Prostate gland (tissue), 2 donors: ENCODE results near the gene H19. TPM values are rescaled to one million over a fixed set of nuclear protein-coding genes. Genes with fewer than 3 reads are reported as not detected.

Experiments used
- DNase-seq: peaks from one replicate; pipeline ENCODE4 v3.0.0-alpha.2; 2019; ENCODE audit warnings: low spot score
- H3K27ac ChIP-seq, 2 donors: fragments of 200-600 bp; sonication (generic); 2 replicates each; pipeline ENCODE4 v1.5.1; 2017 to 2019
- H3K27me3 ChIP-seq: fragments of 200-600 bp; sonication (generic); replicated peaks from 2 replicates; pipeline ENCODE4 v1.5.1; 2019; ENCODE audit not compliant: insufficient read depth
- H3K36me3 ChIP-seq, 2 donors: fragments of 200-600 bp; sonication (generic); 1 replicate in 1 of 2; 2 replicates in 1 of 2; pipeline versions ENCODE4 v1.5.1 to v1.8.1; 2017 to 2019
- H3K4me1 ChIP-seq: fragments of 200-600 bp; sonication (generic); replicated peaks from 2 replicates; pipeline ENCODE4 v1.5.1; 2019
- H3K4me3 ChIP-seq, 2 donors: fragments of 200-600 bp; sonication (generic); 2 replicates each; pipeline ENCODE4 v1.5.1; 2017 to 2019
- H3K9me3 ChIP-seq: fragments of 200-600 bp; sonication (generic); 2 replicates; pipeline ENCODE4 v1.5.1; 2017
- CTCF ChIP-seq, 4 experiments: fragments of 200-600 bp in 2 of 4; fragments of 450-650 bp in 2 of 4; sonication (generic) in 2 of 4; IDR thresholded peaks; 1 replicate in 3 of 4; 2 replicates in 1 of 4; pipeline ENCODE4 v1.5.1; 2016 to 2019; ENCODE audit warnings: antibody characterized with exemption in 4 of 4, mild to moderate bottlenecking in 2 of 4, moderate library complexity in 2 of 4
- POLR2A ChIP-seq: fragments of 450-650 bp; IDR thresholded peaks from one replicate; pipeline ENCODE4 v1.6.1; 2016; ENCODE audit warnings: antibody characterized with exemption, mild to moderate bottlenecking
- POLR2AphosphoS5 ChIP-seq: sonication (generic); formaldehyde crosslinking; IDR thresholded peaks from one replicate; pipeline ENCODE4 v1.6.1; 2017; ENCODE audit warnings: antibody characterized with exemption
- WGBS: methylation state at CpG from one replicate; pipeline ENCODE4 v1.1.5; 2018; 5-methylcytosine and 5-hydroxymethylcytosine counted together
- intact Hi-C: fragments of 100-400 bp; cut with DNase I; formaldehyde crosslinking; loops from one replicate; pipeline ENCODE4 v1.14.2; 2022
- total RNA-seq, 2 donors: library from RNA; depleted of rRNA; stranded (reverse); fragments of >200 nt; gene quantifications; one replicate each; pipeline ENCODE4 v1.1.0, GENCODE V29; 2016

The H19 gene
- total RNA-seq, 2 donors from 2014 or later: 126 to 163 TPM

DNA sequence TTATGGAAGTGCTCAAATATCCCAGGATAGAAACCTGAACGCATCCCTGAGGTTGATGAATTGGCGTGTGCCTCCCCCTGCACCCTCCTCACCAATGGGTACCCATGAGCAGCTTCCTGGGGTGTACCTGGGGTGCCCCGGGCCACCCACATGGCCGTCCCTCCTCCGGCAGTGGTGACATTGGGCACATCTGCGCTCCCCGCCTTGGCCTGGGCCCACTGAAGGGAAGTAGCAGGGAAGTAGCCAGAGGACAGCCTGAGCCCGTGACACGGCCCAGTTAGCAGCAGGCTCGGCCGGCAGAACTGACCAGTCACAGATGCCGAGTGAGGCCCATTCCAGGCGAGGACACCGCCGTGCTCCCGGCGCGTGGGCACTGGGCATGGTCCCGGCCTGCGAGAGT, 33.8 kb downstream of the H19 start:
- TF ChIP-seq POLR2A: no peak
- TF ChIP-seq POLR2AphosphoS5: no peak
- no peak for TF ChIP-seq CTCF (IDR thresholded peaks at IDR 0.05)
- Histone ChIP-seq H3K36me3 (no peaks in the 10 kb centered on the region), H3K27me3 (no peaks in the 10 kb centered on the region), H3K4me3 (no peak overlapping the region), H3K9me3 (no peaks in the 10 kb centered on the region), H3K4me1 (no peaks in the 10 kb centered on the region), H3K27ac (no peak overlapping the region)
- no CpG with 5 or more reads among the region's 20 CpGs for WGBS
- no peak for DNase-seq
- intact Hi-C loops: no loop called here

DNA sequence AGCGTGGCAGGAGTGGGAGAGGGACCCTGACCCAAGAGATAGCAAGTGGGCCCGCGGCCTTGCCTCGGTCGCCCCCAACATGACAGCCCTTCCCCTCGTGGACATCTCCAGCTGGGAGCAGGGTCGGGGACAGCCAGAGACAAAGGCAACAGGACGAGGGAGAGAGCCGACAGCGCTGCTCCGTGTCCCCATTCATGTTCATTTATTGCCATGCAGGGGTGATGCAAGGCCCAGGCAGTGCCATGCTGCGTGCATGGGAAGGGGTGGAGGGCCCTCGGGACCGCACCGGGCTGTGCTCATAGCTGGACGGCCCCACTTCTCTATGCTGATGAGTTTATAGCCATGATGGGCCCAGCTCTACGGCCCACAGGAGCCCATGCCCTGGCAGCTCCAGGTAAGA, 37.9 kb downstream of the H19 start:
- H3K36me3 ChIP-seq: no peaks in the 10 kb centered on the region
- H3K9me3 ChIP-seq: no peaks in the 10 kb centered on the region
- no peaks in the 10 kb centered on the region for H3K4me1 ChIP-seq
- no peak for DNase-seq
- no peak overlapping the region for H3K27ac ChIP-seq
- intact Hi-C loops: no loop called here
- no peak for TF ChIP-seq POLR2A
- no peak for TF ChIP-seq CTCF (IDR thresholded peaks at IDR 0.05)
- no peak for TF ChIP-seq POLR2AphosphoS5
- no peak overlapping the region for H3K4me3 ChIP-seq
- H3K27me3 ChIP-seq: no peaks in the 10 kb centered on the region
- no CpG with 5 or more reads among the region's 17 CpGs for WGBS

DNA sequence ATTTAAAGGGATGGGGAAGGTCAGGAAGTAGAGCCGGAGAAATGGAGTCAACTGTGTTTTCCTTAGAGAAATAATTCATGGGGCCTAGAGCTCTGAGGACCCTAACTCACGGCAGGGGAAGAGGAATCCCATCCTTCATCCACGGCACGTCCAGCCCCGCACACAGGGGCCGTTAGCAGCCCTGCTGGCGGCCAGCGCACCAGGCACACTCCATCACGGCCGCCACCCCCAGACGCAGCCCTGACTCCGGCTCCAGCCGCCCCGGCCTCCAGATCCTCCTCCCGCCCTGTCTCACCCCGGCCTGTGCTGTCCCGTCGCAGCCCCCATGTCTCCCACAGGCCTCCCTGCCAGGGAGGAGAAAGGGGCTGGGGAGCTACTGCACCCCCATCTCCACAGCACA, 39.3 kb downstream of the H19 start:
- intact Hi-C loops: no loop called here
- Histone ChIP-seq H3K9me3 (no peaks in the 10 kb centered on the region), H3K36me3 (no peaks in the 10 kb centered on the region), H3K4me3 (no peak overlapping the region), H3K27ac (no peak overlapping the region), H3K4me1 (no peaks in the 10 kb centered on the region), H3K27me3 (no peaks in the 10 kb centered on the region)
- WGBS: no CpG with 5 or more reads among the region's 18 CpGs
- no peak for TF ChIP-seq POLR2A
- no peak for TF ChIP-seq CTCF (IDR thresholded peaks at IDR 0.05)
- no peak for TF ChIP-seq POLR2AphosphoS5
- no peak for DNase-seq

GRCh38 chr11:1953489-1954266, 44.0 kb downstream of the H19 start:
- Histone ChIP-seq H3K27ac (no peak overlapping the region), H3K4me3 (no peak overlapping the region), H3K4me1 (no peaks in the 10 kb centered on the region), H3K27me3 (no peaks in the 10 kb centered on the region), H3K36me3 (no peaks in the 10 kb centered on the region), H3K9me3 (no peaks in the 10 kb centered on the region)
- intact Hi-C loops: no loop called here
- DNase-seq: peak; percentile 3
- 20% methylated on average over 2 of the region's 23 CpGs for WGBS
- TF ChIP-seq CTCF (IDR thresholded peaks at IDR 0.05) (peak in 1 of 4 experiments; percentile 8), POLR2A (no peak)

DNA sequence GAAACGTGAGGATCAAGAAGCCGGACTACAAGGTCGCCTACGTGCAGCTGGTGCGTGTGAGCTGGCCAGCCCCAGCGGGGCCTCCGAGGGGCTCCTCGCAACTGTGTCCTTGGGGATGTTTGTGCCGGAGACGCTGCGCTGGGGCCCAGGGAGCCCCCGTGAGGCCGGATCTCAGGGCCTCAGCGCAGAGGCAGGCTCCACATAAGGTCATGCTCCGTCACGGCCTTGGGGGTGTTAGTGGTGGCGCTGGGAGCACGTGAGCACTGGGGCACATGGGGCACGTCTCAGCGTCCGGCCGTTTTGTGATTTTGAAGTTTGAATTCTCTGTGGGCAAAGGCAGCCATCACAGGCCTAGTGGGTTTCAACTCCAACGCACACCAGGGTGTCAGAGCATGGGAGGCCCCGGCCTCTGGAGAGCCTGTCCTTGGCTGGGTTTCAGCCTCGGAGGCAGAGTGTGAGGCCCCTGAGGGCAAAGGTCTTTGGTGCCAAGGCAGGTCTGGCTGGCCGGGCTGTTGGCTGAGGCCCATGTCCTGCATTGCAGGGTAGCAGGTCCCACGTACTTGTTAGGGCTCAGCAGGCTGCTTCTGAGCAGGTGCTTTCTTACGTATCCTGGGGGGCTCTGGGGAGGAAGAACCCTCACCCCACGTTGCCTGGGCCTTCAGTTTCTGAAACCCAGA, 44.7 kb downstream of the H19 start:
- H3K36me3 ChIP-seq: no peaks in the 10 kb centered on the region
- H3K27ac ChIP-seq: no peak overlapping the region
- no peak for DNase-seq
- no peaks in the 10 kb centered on the region for H3K27me3 ChIP-seq
- H3K4me3 ChIP-seq: no peak overlapping the region
- H3K9me3 ChIP-seq: no peaks in the 10 kb centered on the region
- intact Hi-C loops: no loop called here
- no peaks in the 10 kb centered on the region for H3K4me1 ChIP-seq
- TF ChIP-seq CTCF (IDR thresholded peaks at IDR 0.05): no peak
- TF ChIP-seq POLR2A: no peak
- no peak for TF ChIP-seq POLR2AphosphoS5
- no CpG with 5 or more reads among the region's 29 CpGs for WGBS
